GM12878 (cell line): ENCODE data around the gene LINGO1. TPM values are rescaled to one million over a fixed set of nuclear protein-coding genes. Genes with fewer than 3 reads are reported as not detected.

Experiments
- ATAC-seq: fragments of 200-7000 bp; cut with Tn5 transposase; 3 replicates; pipeline ENCODE4 v1.9.1; 2020; ENCODE audit warnings: mild to moderate bottlenecking, moderate library complexity
- BruUV-seq: library from RNA; stranded (reverse); fragments of 400-500 nt; replicated peaks from 2 replicates; lab custom pipeline; 2021; lab: Mats Ljungman, UMichigan
- CTCF ChIA-PET: fragments of 300-600 bp; sonication (Branson Sonifier 250); formaldehyde crosslinking; extraction: SDS; loops from one replicate; lab custom pipeline; 2021; ENCODE audit warnings: inconsistent platforms; lab: Yijun Ruan, JAX
- POLR2A ChIA-PET: fragments of 350-600 bp; formaldehyde crosslinking; extraction: SDS; loops from one replicate; lab custom pipeline; 2021; ENCODE audit warnings: inconsistent platforms; lab: Charles Lee
- RAD21 ChIA-PET: fragments of 300-600 bp; sonication (Branson Sonifier 250); formaldehyde crosslinking; loops from one replicate; lab custom pipeline; 2023; ENCODE audit warnings: antibody characterized with exemption; ENCODE audit not compliant: unreplicated experiment; lab: Charles Lee
- SMC1A ChIA-PET: fragments of 300-600 bp; sonication (Branson Sonifier 250); formaldehyde crosslinking; loops from one replicate; lab custom pipeline; 2023; ENCODE audit not compliant: unreplicated experiment, uncharacterized antibody; lab: Charles Lee
- DNase-seq: peaks from one replicate; pipeline ENCODE4 v3.0.0-alpha.2; 2011; ENCODE audit warnings: low read depth, low spot score
- FAIRE-seq: peaks from 3 replicates; lab custom pipeline; 2011; peaks lifted over from hg19 to GRCh38; lab: Jason Lieb, UNC
- H2AFZ ChIP-seq: 2 replicates; pipeline ENCODE4 v1.6.0; 2011; ENCODE audit warnings: low read depth, low read length, control low read depth; ENCODE audit not compliant: control insufficient read depth
- H3K27ac ChIP-seq: 2 replicates; pipeline ENCODE4 v1.5.1; 2011; ENCODE audit warnings: control low read depth; ENCODE audit not compliant: control insufficient read depth, insufficient read depth
- H3K27me3 ChIP-seq, 2 experiments: replicated peaks in 1 of 2; 2 replicates each; pipeline versions ENCODE4 v1.6.0 to v1.6.1; 2011; ENCODE audit warnings: low read length in 1 of 2; ENCODE audit not compliant: control insufficient read depth in 2 of 2, insufficient read depth in 2 of 2
- H3K36me3 ChIP-seq, 2 experiments: 2 replicates each; pipeline ENCODE4 v1.5.1; 2011; ENCODE audit warnings: low read length in 1 of 2; ENCODE audit not compliant: control insufficient read depth in 2 of 2, insufficient read depth in 2 of 2
- H3K4me1 ChIP-seq: 2 replicates; pipeline ENCODE4 v1.6.1; 2011; ENCODE audit warnings: mild to moderate bottlenecking, low read length, moderate library complexity, mixed read lengths; ENCODE audit not compliant: control insufficient read depth, insufficient read depth
- H3K4me2 ChIP-seq: 2 replicates; pipeline ENCODE4 v1.6.0; 2011; ENCODE audit warnings: control low read depth; ENCODE audit not compliant: control insufficient read depth, insufficient read depth
- H3K4me3 ChIP-seq: fragments of 200-600 bp; sonication (generic); 2 replicates; pipeline ENCODE4 v1.5.1; 2016
- H3K79me2 ChIP-seq: 2 replicates; pipeline ENCODE4 v1.6.0; 2011; ENCODE audit warnings: low read length; ENCODE audit not compliant: control insufficient read depth, insufficient read depth
- H3K9ac ChIP-seq: 2 replicates; pipeline ENCODE4 v1.8.0; 2011; ENCODE audit warnings: low read length, control low read depth, mixed read lengths; ENCODE audit not compliant: control insufficient read depth, insufficient read depth
- H3K9me3 ChIP-seq: replicated peaks from 3 replicates; pipeline ENCODE4 v1.5.1; 2011; ENCODE audit warnings: mild to moderate bottlenecking, low read length; ENCODE audit not compliant: control insufficient read depth, insufficient read depth
- H4K20me1 ChIP-seq: 2 replicates; pipeline ENCODE4 v1.6.0; 2011; ENCODE audit not compliant: control insufficient read depth, insufficient read depth
- BRCA1 ChIP-seq: IDR thresholded peaks from 2 replicates; pipeline ENCODE4 v1.6.1; 2011; ENCODE audit warnings: low read depth, low read length, improper control_type of control experiment
- EGR1 ChIP-seq, 2 experiments: IDR thresholded peaks; 1 replicate in 1 of 2; 2 replicates in 1 of 2; pipeline ENCODE4 v1.6.1; 2011 to 2012; ENCODE audit warnings: low read depth in 2 of 2, low read length in 2 of 2, borderline replicate concordance in 1 of 2, mild to moderate bottlenecking in 1 of 2, moderate library complexity in 1 of 2
- FOXK2 ChIP-seq: fragments of 450-650 bp; IDR thresholded peaks from 2 replicates; pipeline ENCODE4 v1.6.1; 2017; ENCODE audit warnings: mild to moderate bottlenecking, moderate library complexity
- HCFC1 ChIP-seq: fragments of 150-350 bp; IDR thresholded peaks from 2 replicates; pipeline ENCODE4 v1.6.1; 2014; ENCODE audit warnings: low read length
- HDAC2 ChIP-seq: fragments of 200-600 bp; sonication (generic); IDR thresholded peaks from 2 replicates; pipeline ENCODE4 v1.6.1; 2017
- HDGF ChIP-seq: fragments of 450-650 bp; IDR thresholded peaks from 2 replicates; pipeline ENCODE4 v1.6.1; 2016; ENCODE audit warnings: antibody characterized with exemption
- MEF2A ChIP-seq: IDR thresholded peaks from 2 replicates; pipeline ENCODE4 v1.6.1; 2011; ENCODE audit warnings: low read depth, mild to moderate bottlenecking, low read length, moderate library complexity; ENCODE audit not compliant: insufficient read depth
- MEF2B ChIP-seq: fragments of 450-650 bp; IDR thresholded peaks from 2 replicates; pipeline ENCODE4 v1.6.1; 2018; ENCODE audit warnings: mild to moderate bottlenecking, moderate library complexity; ENCODE audit not compliant: partially characterized antibody, poor library complexity, severe bottlenecking
- RB1 ChIP-seq: fragments of 450-650 bp; formaldehyde crosslinking; IDR thresholded peaks from 2 replicates; pipeline ENCODE4 v1.6.1; 2017; ENCODE audit warnings: mild to moderate bottlenecking, borderline replicate concordance
- STAT3 ChIP-seq: IDR thresholded peaks from 2 replicates; pipeline ENCODE4 v1.6.1; 2011; ENCODE audit warnings: low read depth, low read length, improper control_type of control experiment
- whole genome bisulfite sequencing: methylation state at CpG from one replicate; pipeline ENCODE4 v1.1.6; 2016; ENCODE audit warnings: low lambda C conversion rate; ENCODE audit not compliant: insufficient replicate concordance, insufficient coverage; ENCODE audit errors: missing lambda C conversion rate; 5-methylcytosine and 5-hydroxymethylcytosine counted together
- in situ Hi-C: fragments of 300-500 bp; cut with MboI; formaldehyde crosslinking; loops from 9 replicates; pipeline ENCODE4 v1.14.3; 2018; ENCODE audit warnings: mixed read lengths
- intact Hi-C: fragments of 100-400 bp; cut with micrococcal nuclease; formaldehyde crosslinking; loops from one replicate; pipeline ENCODE4 v1.14.2; 2022; ENCODE audit not compliant: unreplicated experiment
- polyA plus RNA-seq, 11 experiments: library from polyadenylated mRNA; depleted of rRNA in 4 of 11; unstranded in 6 of 11; stranded (reverse) in 5 of 11; fragments of >200 nt; fragmentation: Nextera tagmentation in 4 of 11; fragmentation: Illumina TruSeq in 1 of 11; extraction: Ambion mirVana in 4 of 11; extraction: Trizol in 1 of 11; gene quantifications; 1 replicate in 1 of 11; 2 replicates in 10 of 11; pipeline versions ENCODE4 v1.2.1 to v1.2.3, GENCODE V29; 2011 to 2016; ENCODE audit warnings: inconsistent platforms in 2 of 11, missing spikeins in 2 of 11, low read depth in 1 of 11
- total RNA-seq, 4 experiments: library from RNA; depleted of rRNA in 3 of 4; stranded (reverse); fragments of >200 nt in 3 of 4; fragmentation: Illumina TruSeq in 1 of 4; extraction: Trizol in 1 of 4; gene quantifications; 2 replicates each; pipeline versions ENCODE4 v1.2.1 to v1.2.3, GENCODE V29; 2013 to 2021
- TF ChIP-seq, protein P1 (sequence below): IDR thresholded peaks from 2 replicates; pipeline ENCODE4 v1.6.1; 2012; ENCODE audit warnings: low read length, inconsistent platforms
- TF ChIP-seq, protein P2 (sequence below): fragments of 450-650 bp; IDR thresholded peaks from 2 replicates; pipeline ENCODE4 v1.6.1; 2014; ENCODE audit warnings: mild to moderate bottlenecking

The LINGO1 gene
- total and polyA plus RNA-seq, 10 of the 15 experiments (the other 5 are each of a cell fraction or from before 2014, with no cell fraction given) = 0.04 to 3.9 (median 0.17) TPM; not detected in 6

DNA sequence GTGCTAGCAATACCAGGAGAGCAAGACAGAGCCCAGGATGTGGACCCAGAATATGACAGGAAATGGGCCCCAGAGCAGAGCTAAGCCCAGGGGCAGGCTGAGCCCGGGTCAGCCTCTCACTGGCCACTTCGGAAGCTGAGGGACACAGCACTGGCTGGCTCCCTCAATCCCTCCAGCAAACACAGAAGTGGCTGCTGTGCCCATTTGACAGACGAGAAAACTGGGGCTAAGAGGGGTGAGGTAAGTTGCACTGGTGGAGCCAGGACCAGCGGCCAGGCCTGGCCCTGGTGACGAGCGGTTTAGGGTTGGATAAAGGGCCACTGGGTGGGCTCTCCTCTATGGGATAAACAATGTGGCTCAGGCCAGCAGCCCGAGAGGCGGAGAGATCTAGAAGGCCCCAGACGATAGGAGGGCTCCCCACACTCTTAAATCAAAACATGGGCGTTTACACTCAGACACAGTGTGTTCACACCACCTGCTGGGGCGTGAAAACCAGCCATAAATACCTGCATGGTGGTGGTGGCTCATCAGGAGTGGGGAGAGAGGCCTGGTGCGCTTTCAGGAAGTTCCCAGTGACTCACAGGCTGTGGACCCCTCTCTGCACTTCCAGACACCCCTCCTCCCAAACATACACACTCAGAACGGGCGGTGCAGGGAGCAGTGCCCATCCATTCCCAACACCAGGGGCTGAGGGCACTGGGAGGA is 12.0 kb upstream of the LINGO1 start:
- TF ChIP-seq HCFC1 (no peak), BRCA1 (no peak), MEF2B (no peak), HDAC2 (no peak), EGR1 (IDR thresholded peaks at IDR 0.05; ENCODE audit: borderline replicate concordance in 1 of 2, low read depth in 2 of 2, low read length in 2 of 2) (no peak), FOXK2 (no peak), HDGF (no peak), STAT3 (no peak), MEF2A (no peak), RB1 (no peak)
- TF ChIP-seq, protein P1, sequence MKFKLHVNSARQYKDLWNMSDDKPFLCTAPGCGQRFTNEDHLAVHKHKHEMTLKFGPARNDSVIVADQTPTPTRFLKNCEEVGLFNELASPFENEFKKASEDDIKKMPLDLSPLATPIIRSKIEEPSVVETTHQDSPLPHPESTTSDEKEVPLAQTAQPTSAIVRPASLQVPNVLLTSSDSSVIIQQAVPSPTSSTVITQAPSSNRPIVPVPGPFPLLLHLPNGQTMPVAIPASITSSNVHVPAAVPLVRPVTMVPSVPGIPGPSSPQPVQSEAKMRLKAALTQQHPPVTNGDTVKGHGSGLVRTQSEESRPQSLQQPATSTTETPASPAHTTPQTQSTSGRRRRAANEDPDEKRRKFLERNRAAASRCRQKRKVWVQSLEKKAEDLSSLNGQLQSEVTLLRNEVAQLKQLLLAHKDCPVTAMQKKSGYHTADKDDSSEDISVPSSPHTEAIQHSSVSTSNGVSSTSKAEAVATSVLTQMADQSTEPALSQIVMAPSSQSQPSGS = no peak
- TF ChIP-seq, protein P2, sequence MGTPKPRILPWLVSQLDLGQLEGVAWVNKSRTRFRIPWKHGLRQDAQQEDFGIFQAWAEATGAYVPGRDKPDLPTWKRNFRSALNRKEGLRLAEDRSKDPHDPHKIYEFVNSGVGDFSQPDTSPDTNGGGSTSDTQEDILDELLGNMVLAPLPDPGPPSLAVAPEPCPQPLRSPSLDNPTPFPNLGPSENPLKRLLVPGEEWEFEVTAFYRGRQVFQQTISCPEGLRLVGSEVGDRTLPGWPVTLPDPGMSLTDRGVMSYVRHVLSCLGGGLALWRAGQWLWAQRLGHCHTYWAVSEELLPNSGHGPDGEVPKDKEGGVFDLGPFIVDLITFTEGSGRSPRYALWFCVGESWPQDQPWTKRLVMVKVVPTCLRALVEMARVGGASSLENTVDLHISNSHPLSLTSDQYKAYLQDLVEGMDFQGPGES = no peak
- FAIRE-seq (no peak), DNase-seq (no peak), ATAC-seq (no peak)
- BruUV-seq = no TSS peak
- in situ Hi-C loops (loop anchor here (25.0 kb wide), 1 partner anchor 168 kb away; no protein-coding TSS in a partner anchor), intact Hi-C loops (no loop called here)
- SMC1A ChIA-PET = interaction anchor here (0.9 kb wide), 1 partner anchor 9 kb away, joined by 3 read pairs; no protein-coding TSS in a partner anchor
- Histone ChIP-seq H3K27ac (no peak overlapping the region), H3K9me3 (no peaks in the 10 kb centered on the region), H2AFZ (no peak overlapping the region), H3K27me3 (no peaks in the 10 kb centered on the region), H3K4me3 (no peak overlapping the region), H3K79me2 (no peaks in the 10 kb centered on the region), H3K4me2 (no peak overlapping the region), H3K4me1 (no peaks in the 10 kb centered on the region), H4K20me1 (no peaks in the 10 kb centered on the region), H3K36me3 (no peaks in the 10 kb centered on the region), H3K9ac (no peak overlapping the region)
- 6% methylated on average over 14 of the region's 14 CpGs for WGBS
- RAD21 ChIA-PET = no interaction called here
- CTCF ChIA-PET = interaction anchor here (1.2 to 2.7 kb wide), 3 partner anchors 9 to 11 kb away, joined by 3 to 10 read pairs (median 5); no protein-coding TSS in a partner anchor
- POLR2A ChIA-PET = no interaction called here
